Body of pancreas (tissue), 4 donors: Measurements from ENCODE around the gene FKBP1A.

ENCODE experiments used
- POLR2A ChIP-seq, 3 donors: fragments of 450-650 bp; IDR thresholded peaks; one replicate each; pipeline ENCODE4 v1.6.1; 2016; ENCODE audit warnings: antibody characterized with exemption in 3 of 3, mild to moderate bottlenecking in 2 of 3
- TF ChIP-seq, protein P1 (sequence below), 7 experiments: fragments of 450-650 bp in 4 of 7; fragments of 200-600 bp in 3 of 7; sonication (generic) in 3 of 7; IDR thresholded peaks; one replicate each; pipeline ENCODE4 v1.5.1; 2016 to 2019; ENCODE audit warnings: antibody characterized with exemption in 7 of 7

DNA sequence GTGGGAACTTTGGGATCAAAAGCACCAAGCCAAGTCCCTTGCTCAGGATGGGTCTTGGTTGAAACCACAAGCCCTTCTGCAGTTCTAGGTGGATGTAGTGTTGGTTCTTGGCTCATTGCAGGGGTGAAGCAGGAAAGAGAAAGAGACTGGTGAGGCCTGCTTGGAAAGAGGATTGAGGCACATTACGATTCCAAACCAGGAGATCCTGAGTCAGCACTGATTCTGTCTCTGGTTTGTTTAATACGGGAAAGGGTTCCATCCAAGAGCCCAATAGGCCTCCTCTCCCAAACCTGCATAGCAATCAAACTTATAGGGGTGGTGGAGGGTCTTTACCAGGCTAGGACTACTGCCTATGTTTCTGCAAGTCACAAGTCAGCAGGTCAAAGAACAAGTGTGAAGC, 49.5 kb upstream of the FKBP1A start:
- TF ChIP-seq, protein P1, sequence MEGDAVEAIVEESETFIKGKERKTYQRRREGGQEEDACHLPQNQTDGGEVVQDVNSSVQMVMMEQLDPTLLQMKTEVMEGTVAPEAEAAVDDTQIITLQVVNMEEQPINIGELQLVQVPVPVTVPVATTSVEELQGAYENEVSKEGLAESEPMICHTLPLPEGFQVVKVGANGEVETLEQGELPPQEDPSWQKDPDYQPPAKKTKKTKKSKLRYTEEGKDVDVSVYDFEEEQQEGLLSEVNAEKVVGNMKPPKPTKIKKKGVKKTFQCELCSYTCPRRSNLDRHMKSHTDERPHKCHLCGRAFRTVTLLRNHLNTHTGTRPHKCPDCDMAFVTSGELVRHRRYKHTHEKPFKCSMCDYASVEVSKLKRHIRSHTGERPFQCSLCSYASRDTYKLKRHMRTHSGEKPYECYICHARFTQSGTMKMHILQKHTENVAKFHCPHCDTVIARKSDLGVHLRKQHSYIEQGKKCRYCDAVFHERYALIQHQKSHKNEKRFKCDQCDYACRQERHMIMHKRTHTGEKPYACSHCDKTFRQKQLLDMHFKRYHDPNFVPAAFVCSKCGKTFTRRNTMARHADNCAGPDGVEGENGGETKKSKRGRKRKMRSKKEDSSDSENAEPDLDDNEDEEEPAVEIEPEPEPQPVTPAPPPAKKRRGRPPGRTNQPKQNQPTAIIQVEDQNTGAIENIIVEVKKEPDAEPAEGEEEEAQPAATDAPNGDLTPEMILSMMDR (IDR thresholded peaks at IDR 0.05) = no peak
- no peak for TF ChIP-seq POLR2A (IDR thresholded peaks at IDR 0.05)
